GM18508 (cell line): Measurements from ENCODE around the gene TNRC6C.

Experiments used
- ATAC-seq: cut with Tn5 transposase; IDR thresholded peaks from one replicate; pipeline ENCODE4 v1.9.1; 2021; ENCODE audit warnings: moderate number of reproducible peaks; ENCODE audit not compliant: insufficient read depth, unreplicated experiment

Gene TNRC6C

GRCh38 chr17:78007647-78008046, 49.1 kb downstream of the TNRC6C start:
- no peak for ATAC-seq

GRCh38 chr17:78010759-78011158, 52.3 kb downstream of the TNRC6C start:
- ATAC-seq, result no peak

- ATAC-seq, result no peak
These were observed 53.9 kb downstream of the TNRC6C start for GRCh38 chr17:78012428-78012827.

GRCh38 chr17:78013683-78014467, 55.4 kb downstream of the TNRC6C start:
- no peak for ATAC-seq

GRCh38 chr17:78014646-78015045, 56.1 kb downstream of the TNRC6C start:
- no peak for ATAC-seq

- no peak for ATAC-seq
These were observed 58.3 kb downstream of the TNRC6C start for GRCh38 chr17:78016852-78017251.

- no peak for ATAC-seq
These were observed 61.0 kb downstream of the TNRC6C start for GRCh38 chr17:78019367-78019975.

GRCh38 chr17:78019976-78020716, 61.6 kb downstream of the TNRC6C start:
- ATAC-seq, result no peak

GRCh38 chr17:78020717-78021108, 62.2 kb downstream of the TNRC6C start:
- no peak for ATAC-seq

- no peak for ATAC-seq
These were observed 63.9 kb downstream of the TNRC6C start for GRCh38 chr17:78022425-78022824.

- ATAC-seq, result no peak
These were observed 64.5 kb downstream of the TNRC6C start for GRCh38 chr17:78023042-78023441.

GRCh38 chr17:78026381-78026780, 67.9 kb downstream of the TNRC6C start:
- no peak for ATAC-seq

GRCh38 chr17:78027121-78027520, 68.6 kb downstream of the TNRC6C start:
- no peak for ATAC-seq

- no peak for ATAC-seq
These were observed 71.2 kb downstream of the TNRC6C start for GRCh38 chr17:78029697-78030096.

- ATAC-seq, result no peak
These were observed 72.9 kb downstream of the TNRC6C start for GRCh38 chr17:78031435-78031834.

GRCh38 chr17:78032166-78032565, 73.7 kb downstream of the TNRC6C start:
- no peak for ATAC-seq

GRCh38 chr17:78034429-78035091, 76.1 kb downstream of the TNRC6C start:
- ATAC-seq, result no peak

GRCh38 chr17:78037280-78037679, 78.8 kb downstream of the TNRC6C start:
- ATAC-seq, result no peak

GRCh38 chr17:78038748-78039288, 80.3 kb downstream of the TNRC6C start:
- no peak for ATAC-seq

- ATAC-seq, result no peak
These were observed 81.1 kb downstream of the TNRC6C start for GRCh38 chr17:78039581-78039980.
